ENCODE results near the gene SFXN5.
"Not testable (repeated sequence)": the region's sequence is repeated elsewhere in the genome, so short reads cannot be mapped to it uniquely, and the experiment has no call there.

SFXN5 gene

GRCh38 chr2:73078457-73079411 is 7.2 kb upstream of the SFXN5 start:
- DNase-seq (ENCODE audit: low read depth in 2 of 2), result no peak

- no peak for DNase-seq (ENCODE audit: low read depth in 2 of 2)
Measured at GRCh38 chr2:73077424-73077795, 5.9 kb upstream of the SFXN5 start.

GRCh38 chr2:73076701-73077423 is 5.3 kb upstream of the SFXN5 start:
- no peak for DNase-seq (ENCODE audit: low read depth in 2 of 2)

GRCh38 chr2:73075477-73076373 is 4.2 kb upstream of the SFXN5 start:
- DNase-seq (ENCODE audit: low read depth in 2 of 2), result no peak

- DNase-seq (ENCODE audit: low read depth in 2 of 2), result no peak
Measured at GRCh38 chr2:73074110-73075069, 2.9 kb upstream of the SFXN5 start.

GRCh38 chr2:73072416-73072815 is 904 bp upstream of the SFXN5 start:
- DNase-seq (ENCODE audit: low read depth in 2 of 2), result no peak

GRCh38 chr2:73072129-73072395 is 550 bp upstream of the SFXN5 start:
- no peak for DNase-seq (ENCODE audit: low read depth in 2 of 2)

- peak; percentile 5 to 28 for DNase-seq (ENCODE audit: low read depth in 2 of 2)
Measured at GRCh38 chr2:73070643-73071359, 711 bp downstream of the SFXN5 start.

GRCh38 chr2:73069855-73070642 is 1.5 kb downstream of the SFXN5 start:
- DNase-seq (ENCODE audit: low read depth in 2 of 2), result no peak

GRCh38 chr2:73069041-73069854 is 2.3 kb downstream of the SFXN5 start:
- DNase-seq (ENCODE audit: low read depth in 2 of 2), result no peak

GRCh38 chr2:73068147-73068546 is 3.4 kb downstream of the SFXN5 start:
- DNase-seq (ENCODE audit: low read depth in 2 of 2), result no peak

GRCh38 chr2:73067043-73067442 is 4.5 kb downstream of the SFXN5 start:
- no peak for DNase-seq (ENCODE audit: low read depth in 2 of 2)

- DNase-seq (ENCODE audit: low read depth in 2 of 2), result not testable (repeated sequence)
Measured at GRCh38 chr2:73065070-73065469, 6.4 kb downstream of the SFXN5 start.

- DNase-seq (ENCODE audit: low read depth in 2 of 2), result no peak
Measured at GRCh38 chr2:73063909-73064875, 7.3 kb downstream of the SFXN5 start.

- no peak for DNase-seq (ENCODE audit: low read depth in 2 of 2)
Measured at GRCh38 chr2:73063472-73063871, 8.0 kb downstream of the SFXN5 start.

GRCh38 chr2:73059106-73059505 is 12.4 kb downstream of the SFXN5 start:
- no peak for DNase-seq (ENCODE audit: low read depth in 2 of 2)

- DNase-seq (ENCODE audit: low read depth in 2 of 2), result no peak
Measured at GRCh38 chr2:73054980-73055379, 16.5 kb downstream of the SFXN5 start.
